Transverse colon (tissue), 4 donors: ENCODE data around the gene SLC1A3. TPM values are rescaled to one million over a fixed set of nuclear protein-coding genes. Genes with fewer than 3 reads are reported as not detected.

Source experiments
- DNase-seq: peaks from one replicate; pipeline ENCODE4 v3.0.0-alpha.2; 2019
- H3K27ac ChIP-seq, 4 donors: fragments of 200-600 bp; sonication (generic); 2 replicates each; pipeline ENCODE4 v1.5.1; 2016 to 2018; ENCODE audit warnings: inconsistent platforms in 4 of 4
- H3K27me3 ChIP-seq: fragments of 200-600 bp; sonication (generic); 2 replicates; pipeline ENCODE4 v1.5.1; 2017; ENCODE audit warnings: inconsistent platforms
- H3K36me3 ChIP-seq, 4 donors: fragments of 200-600 bp; sonication (generic); 2 replicates each; pipeline ENCODE4 v1.5.1; 2017 to 2019; ENCODE audit warnings: inconsistent platforms in 4 of 4
- H3K4me1 ChIP-seq, 4 donors: fragments of 200-600 bp; sonication (generic); 2 replicates each; pipeline ENCODE4 v1.5.1; 2017 to 2020; ENCODE audit warnings: inconsistent platforms in 4 of 4
- H3K4me3 ChIP-seq, 4 donors: fragments of 200-600 bp; sonication (generic); 1 replicate in 1 of 4; 2 replicates in 3 of 4; pipeline versions ENCODE4 v1.5.1 to v1.6.1; 2017 to 2019; ENCODE audit warnings: inconsistent platforms in 4 of 4
- H3K9me3 ChIP-seq, 2 donors: fragments of 200-600 bp; sonication (generic); 2 replicates each; pipeline ENCODE4 v1.5.1; 2017 to 2019; ENCODE audit warnings: inconsistent platforms in 2 of 2
- EP300 ChIP-seq: sonication (generic); formaldehyde crosslinking; IDR thresholded peaks from one replicate; pipeline ENCODE4 v1.6.1; 2017; ENCODE audit warnings: antibody characterized with exemption, low read depth
- POLR2A ChIP-seq: fragments of 450-650 bp; IDR thresholded peaks from one replicate; pipeline ENCODE4 v1.6.1; 2016; ENCODE audit warnings: antibody characterized with exemption, mild to moderate bottlenecking, moderate library complexity
- POLR2AphosphoS5 ChIP-seq, 3 donors: sonication (generic); formaldehyde crosslinking; IDR thresholded peaks; one replicate each; pipeline ENCODE4 v1.6.1; 2016; ENCODE audit warnings: antibody characterized with exemption in 3 of 3
- WGBS, 2 donors: methylation state at CpG; one replicate each; pipeline ENCODE4 v1.1.5; 2018; ENCODE audit warnings: low coverage in 1 of 2; 5-methylcytosine and 5-hydroxymethylcytosine counted together
- in situ Hi-C, 4 donors: fragments of 200-750 bp; cut with MboI; loops; one replicate each; pipeline versions ENCODE4 v1.15.0 to v1.15.1; 2017; ENCODE audit warnings: low sequenced_read_pairs in 3 of 4, low pct_ligation_motif_present in 1 of 4, low pct_unique_long_range_greater_than_20kb in 1 of 4
- intact Hi-C: fragments of 100-400 bp; cut with DNase I; formaldehyde crosslinking; loops from one replicate; pipeline ENCODE4 v1.15.1; 2023; ENCODE audit warnings: low total_unique reads
- total RNA-seq, 4 donors: library from RNA; depleted of rRNA; stranded (reverse); fragments of >200 nt; gene quantifications; one replicate each; pipeline ENCODE4 v1.1.0, GENCODE V29; 2016
- TF ChIP-seq, protein P1 (sequence below), 5 experiments: fragments of 200-600 bp in 3 of 5; fragments of 450-650 bp in 2 of 5; sonication (generic) in 3 of 5; IDR thresholded peaks; 1 replicate in 2 of 5; 2 replicates in 3 of 5; pipeline ENCODE4 v1.5.1; 2016 to 2017; ENCODE audit warnings: antibody characterized with exemption in 5 of 5, inconsistent platforms in 3 of 5, mild to moderate bottlenecking in 2 of 5, moderate library complexity in 1 of 5

The SLC1A3 gene
- total RNA-seq, 4 donors from 2014 or later, result 0.20 to 16.0 (median 4.1) TPM

- no peak for TF ChIP-seq EP300
- no peak for TF ChIP-seq POLR2A
- TF ChIP-seq, protein P1, sequence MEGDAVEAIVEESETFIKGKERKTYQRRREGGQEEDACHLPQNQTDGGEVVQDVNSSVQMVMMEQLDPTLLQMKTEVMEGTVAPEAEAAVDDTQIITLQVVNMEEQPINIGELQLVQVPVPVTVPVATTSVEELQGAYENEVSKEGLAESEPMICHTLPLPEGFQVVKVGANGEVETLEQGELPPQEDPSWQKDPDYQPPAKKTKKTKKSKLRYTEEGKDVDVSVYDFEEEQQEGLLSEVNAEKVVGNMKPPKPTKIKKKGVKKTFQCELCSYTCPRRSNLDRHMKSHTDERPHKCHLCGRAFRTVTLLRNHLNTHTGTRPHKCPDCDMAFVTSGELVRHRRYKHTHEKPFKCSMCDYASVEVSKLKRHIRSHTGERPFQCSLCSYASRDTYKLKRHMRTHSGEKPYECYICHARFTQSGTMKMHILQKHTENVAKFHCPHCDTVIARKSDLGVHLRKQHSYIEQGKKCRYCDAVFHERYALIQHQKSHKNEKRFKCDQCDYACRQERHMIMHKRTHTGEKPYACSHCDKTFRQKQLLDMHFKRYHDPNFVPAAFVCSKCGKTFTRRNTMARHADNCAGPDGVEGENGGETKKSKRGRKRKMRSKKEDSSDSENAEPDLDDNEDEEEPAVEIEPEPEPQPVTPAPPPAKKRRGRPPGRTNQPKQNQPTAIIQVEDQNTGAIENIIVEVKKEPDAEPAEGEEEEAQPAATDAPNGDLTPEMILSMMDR (IDR thresholded peaks at IDR 0.05), result no peak
- no peak for TF ChIP-seq POLR2AphosphoS5 (IDR thresholded peaks at IDR 0.05)
- in situ Hi-C loops, result no loop called here
- no peaks in the 10 kb centered on the region for H3K36me3 ChIP-seq
- H3K4me1 ChIP-seq, result no peaks in the 10 kb centered on the region
- DNase-seq, result no peak
- intact Hi-C loops, result no loop called here
- no peak overlapping the region for H3K4me3 ChIP-seq
- H3K9me3 ChIP-seq, result no peaks in the 10 kb centered on the region
- H3K27me3 ChIP-seq, result no peaks in the 10 kb centered on the region
- no peak overlapping the region for H3K27ac ChIP-seq
These were observed 25.9 kb downstream of the SLC1A3 start for GRCh38 chr5:36632363-36632664.

DNA sequence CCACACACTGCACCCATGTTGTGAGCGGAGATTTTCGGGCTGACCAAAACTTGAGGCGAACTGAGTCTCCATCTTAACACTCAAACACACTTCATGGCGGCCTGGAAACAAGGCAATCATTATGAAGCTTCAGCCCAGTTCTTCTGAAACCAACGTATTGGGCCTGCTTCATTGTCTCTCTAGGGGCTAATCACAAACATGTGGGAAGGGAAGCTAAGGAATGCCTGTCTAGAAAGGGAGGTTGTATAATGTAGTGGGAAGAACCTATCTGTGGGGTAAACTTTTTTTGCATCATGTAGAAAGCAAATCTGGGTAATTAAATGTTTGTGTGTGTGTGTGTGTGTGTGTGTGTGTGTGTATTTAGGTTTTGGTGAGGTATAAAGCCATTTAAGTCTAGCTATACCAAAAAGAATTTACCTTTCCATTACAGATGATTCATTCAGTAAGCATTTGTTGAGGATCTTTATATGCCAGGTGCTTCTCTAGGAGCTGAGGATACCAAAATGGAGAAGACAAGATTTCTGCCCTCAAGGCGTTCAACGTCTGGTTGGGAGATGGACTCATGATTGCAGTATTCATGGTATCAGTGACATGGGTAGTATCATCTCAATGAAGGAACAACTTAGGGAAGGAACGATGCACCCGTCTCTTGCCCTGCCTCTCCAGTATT is 29.4 kb downstream of the SLC1A3 start:
- WGBS, 2 donors, result 82 to 90% methylated on average over 6 to 9 of the region's 9 CpGs
- no peaks in the 10 kb centered on the region for H3K4me1 ChIP-seq
- no peaks in the 10 kb centered on the region for H3K27me3 ChIP-seq
- no peaks in the 10 kb centered on the region for H3K36me3 ChIP-seq
- TF ChIP-seq POLR2A, result no peak
- TF ChIP-seq, protein P1 (IDR thresholded peaks at IDR 0.05), result no peak
- TF ChIP-seq POLR2AphosphoS5 (IDR thresholded peaks at IDR 0.05), result no peak
- TF ChIP-seq EP300, result no peak
- no peak overlapping the region for H3K27ac ChIP-seq
- no peaks in the 10 kb centered on the region for H3K9me3 ChIP-seq
- no peak overlapping the region for H3K4me3 ChIP-seq
- DNase-seq, result no peak
- intact Hi-C loops, result no loop called here
- in situ Hi-C loops, result no loop called here

DNA sequence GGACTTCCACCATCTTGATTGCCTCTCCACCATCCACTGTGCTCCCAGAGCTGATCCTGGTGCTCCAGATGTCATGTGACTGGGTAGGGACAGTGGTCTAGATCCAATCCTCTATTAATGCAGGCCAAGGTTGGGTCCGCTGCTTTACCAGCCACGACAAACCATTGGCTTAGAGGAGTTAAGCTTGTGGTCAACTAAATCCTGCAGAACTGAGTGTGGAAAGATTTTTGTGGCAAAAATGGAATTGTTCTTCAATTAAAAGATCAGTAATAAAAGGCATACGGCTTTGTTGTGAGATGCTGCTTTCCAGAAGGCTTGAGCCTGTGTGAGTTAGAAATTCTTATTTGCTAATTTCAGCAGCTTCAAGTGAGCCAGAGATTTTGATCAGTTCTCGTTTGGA is 30.7 kb downstream of the SLC1A3 start:
- WGBS, 2 donors, result 70 to 79% methylated on average over 4 of the region's 4 CpGs
- intact Hi-C loops, result no loop called here

DNA sequence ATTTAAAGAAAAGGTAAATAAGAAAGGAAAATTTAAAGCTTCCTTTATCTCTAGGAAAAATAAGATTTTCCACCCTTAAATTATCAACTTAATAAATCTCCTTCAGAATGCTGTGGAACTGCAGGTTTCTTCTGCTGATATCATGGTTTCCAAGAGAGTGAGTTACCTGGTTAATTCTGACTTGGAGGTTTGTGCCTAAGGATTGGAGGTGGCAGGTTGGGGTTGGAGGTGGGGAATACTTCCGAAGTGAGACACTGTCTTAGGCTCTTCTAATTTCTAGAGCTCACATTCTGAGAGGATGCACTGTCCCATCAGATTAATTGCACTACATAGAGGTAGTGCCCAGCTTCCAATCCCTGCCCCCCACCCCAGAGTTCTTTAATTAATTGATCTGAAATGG is 31.1 kb downstream of the SLC1A3 start:
- WGBS, 2 donors, result 97 to 100% methylated on average over 1 of the region's 1 CpG
- no peak overlapping the region for H3K27ac ChIP-seq
- no peak overlapping the region for H3K4me3 ChIP-seq
- no peaks in the 10 kb centered on the region for H3K27me3 ChIP-seq
- no peaks in the 10 kb centered on the region for H3K4me1 ChIP-seq
- no peaks in the 10 kb centered on the region for H3K36me3 ChIP-seq
- intact Hi-C loops, result no loop called here
- H3K9me3 ChIP-seq, result no peaks in the 10 kb centered on the region
- DNase-seq, result no peak
- in situ Hi-C loops, result no loop called here
- TF ChIP-seq EP300 (no peak), POLR2AphosphoS5 (IDR thresholded peaks at IDR 0.05) (no peak), POLR2A (no peak)
- TF ChIP-seq, protein P1 (IDR thresholded peaks at IDR 0.05), result no peak

More for the DNA sequence above, 30.7 kb downstream of the SLC1A3 start:
- no peak overlapping the region for H3K27ac ChIP-seq
- in situ Hi-C loops, result no loop called here
- H3K4me3 ChIP-seq, result no peak overlapping the region
- H3K27me3 ChIP-seq, result no peaks in the 10 kb centered on the region
- H3K9me3 ChIP-seq, result no peaks in the 10 kb centered on the region
- no peaks in the 10 kb centered on the region for H3K4me1 ChIP-seq
- TF ChIP-seq EP300 (no peak), POLR2AphosphoS5 (IDR thresholded peaks at IDR 0.05) (no peak), POLR2A (no peak)
- TF ChIP-seq, protein P1 (IDR thresholded peaks at IDR 0.05), result no peak
- DNase-seq, result no peak
- H3K36me3 ChIP-seq, result no peaks in the 10 kb centered on the region
